ENCODE results near the gene PRPF38B.

DNA sequence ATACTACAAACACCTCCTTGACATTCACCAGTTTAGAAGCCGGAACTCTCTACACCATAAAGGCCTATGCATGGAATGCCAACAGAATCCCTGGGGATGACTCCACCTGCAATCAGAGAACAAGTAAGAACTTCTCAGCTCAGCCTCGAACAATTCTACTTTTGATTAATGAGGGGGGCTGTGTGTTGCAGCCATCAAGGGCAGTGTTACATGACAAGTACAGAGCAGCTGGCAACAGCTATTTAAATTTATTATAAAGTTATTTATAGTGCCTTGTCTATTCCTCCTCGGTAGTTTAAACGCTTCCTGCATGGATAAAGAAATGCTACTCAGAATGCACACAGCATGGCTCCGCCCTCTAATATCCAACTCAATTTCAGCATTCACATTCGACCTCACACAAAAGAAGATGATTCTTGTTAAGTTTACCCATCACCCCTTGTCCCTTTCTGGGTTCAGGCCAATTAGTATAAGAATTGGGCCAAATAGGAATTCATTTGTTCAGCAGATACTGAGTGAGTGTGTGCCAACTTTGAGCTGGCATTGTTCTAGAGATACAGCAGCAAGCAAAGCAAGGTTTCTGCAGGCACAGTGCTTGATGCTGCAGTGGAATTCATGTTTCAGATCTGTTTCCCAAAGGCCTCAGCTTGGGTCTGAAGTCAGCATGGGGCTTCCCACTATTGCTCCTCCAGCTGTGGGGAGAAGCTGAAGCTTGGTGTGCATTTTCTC lies 27.0 kb downstream of the PRPF38B start:
- TF ChIP-seq POLR2AphosphoS5 (IDR thresholded peaks at IDR 0.05; ENCODE audit: low read depth, low read length) (no peak), ZNF274 (IDR thresholded peaks at IDR 0.05; ENCODE audit: low read depth, low read length) (no peak), SRF (IDR thresholded peaks at IDR 0.05; ENCODE audit: low read depth) (no peak), JUND (IDR thresholded peaks at IDR 0.05) (no peak), CEBPB (IDR thresholded peaks at IDR 0.05; ENCODE audit: low read depth) (no peak), ELF1 (IDR thresholded peaks at IDR 0.05; ENCODE audit: borderline replicate concordance, low read depth) (no peak)
- TF ChIP-seq, protein P1, sequence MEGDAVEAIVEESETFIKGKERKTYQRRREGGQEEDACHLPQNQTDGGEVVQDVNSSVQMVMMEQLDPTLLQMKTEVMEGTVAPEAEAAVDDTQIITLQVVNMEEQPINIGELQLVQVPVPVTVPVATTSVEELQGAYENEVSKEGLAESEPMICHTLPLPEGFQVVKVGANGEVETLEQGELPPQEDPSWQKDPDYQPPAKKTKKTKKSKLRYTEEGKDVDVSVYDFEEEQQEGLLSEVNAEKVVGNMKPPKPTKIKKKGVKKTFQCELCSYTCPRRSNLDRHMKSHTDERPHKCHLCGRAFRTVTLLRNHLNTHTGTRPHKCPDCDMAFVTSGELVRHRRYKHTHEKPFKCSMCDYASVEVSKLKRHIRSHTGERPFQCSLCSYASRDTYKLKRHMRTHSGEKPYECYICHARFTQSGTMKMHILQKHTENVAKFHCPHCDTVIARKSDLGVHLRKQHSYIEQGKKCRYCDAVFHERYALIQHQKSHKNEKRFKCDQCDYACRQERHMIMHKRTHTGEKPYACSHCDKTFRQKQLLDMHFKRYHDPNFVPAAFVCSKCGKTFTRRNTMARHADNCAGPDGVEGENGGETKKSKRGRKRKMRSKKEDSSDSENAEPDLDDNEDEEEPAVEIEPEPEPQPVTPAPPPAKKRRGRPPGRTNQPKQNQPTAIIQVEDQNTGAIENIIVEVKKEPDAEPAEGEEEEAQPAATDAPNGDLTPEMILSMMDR (IDR thresholded peaks at IDR 0.05 in 2 of 3, conservative IDR thresholded peaks at IDR 0.05 in 1 of 3; ENCODE audit: borderline replicate concordance in 1 of 3, insufficient read depth in 1 of 3, low read depth in 2 of 3, low read length in 2 of 3), result no peak
- TF ChIP-seq, protein P2, sequence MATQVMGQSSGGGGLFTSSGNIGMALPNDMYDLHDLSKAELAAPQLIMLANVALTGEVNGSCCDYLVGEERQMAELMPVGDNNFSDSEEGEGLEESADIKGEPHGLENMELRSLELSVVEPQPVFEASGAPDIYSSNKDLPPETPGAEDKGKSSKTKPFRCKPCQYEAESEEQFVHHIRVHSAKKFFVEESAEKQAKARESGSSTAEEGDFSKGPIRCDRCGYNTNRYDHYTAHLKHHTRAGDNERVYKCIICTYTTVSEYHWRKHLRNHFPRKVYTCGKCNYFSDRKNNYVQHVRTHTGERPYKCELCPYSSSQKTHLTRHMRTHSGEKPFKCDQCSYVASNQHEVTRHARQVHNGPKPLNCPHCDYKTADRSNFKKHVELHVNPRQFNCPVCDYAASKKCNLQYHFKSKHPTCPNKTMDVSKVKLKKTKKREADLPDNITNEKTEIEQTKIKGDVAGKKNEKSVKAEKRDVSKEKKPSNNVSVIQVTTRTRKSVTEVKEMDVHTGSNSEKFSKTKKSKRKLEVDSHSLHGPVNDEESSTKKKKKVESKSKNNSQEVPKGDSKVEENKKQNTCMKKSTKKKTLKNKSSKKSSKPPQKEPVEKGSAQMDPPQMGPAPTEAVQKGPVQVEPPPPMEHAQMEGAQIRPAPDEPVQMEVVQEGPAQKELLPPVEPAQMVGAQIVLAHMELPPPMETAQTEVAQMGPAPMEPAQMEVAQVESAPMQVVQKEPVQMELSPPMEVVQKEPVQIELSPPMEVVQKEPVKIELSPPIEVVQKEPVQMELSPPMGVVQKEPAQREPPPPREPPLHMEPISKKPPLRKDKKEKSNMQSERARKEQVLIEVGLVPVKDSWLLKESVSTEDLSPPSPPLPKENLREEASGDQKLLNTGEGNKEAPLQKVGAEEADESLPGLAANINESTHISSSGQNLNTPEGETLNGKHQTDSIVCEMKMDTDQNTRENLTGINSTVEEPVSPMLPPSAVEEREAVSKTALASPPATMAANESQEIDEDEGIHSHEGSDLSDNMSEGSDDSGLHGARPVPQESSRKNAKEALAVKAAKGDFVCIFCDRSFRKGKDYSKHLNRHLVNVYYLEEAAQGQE (IDR thresholded peaks at IDR 0.05; ENCODE audit: low read depth), result no peak
